OCI-LY3 (cell line): Measurements from ENCODE around the gene ADAM8.
A peak's percentile ranks its signal among the peaks of the same experiment; 100 is the strongest.

Experiments used
- H2AFZ ChIP-seq: fragments of 200-600, 300-600 bp; shearing (Covaris generic); 2 replicates; pipeline ENCODE4 v1.6.0; 2014; ENCODE audit warnings: antibody characterized with exemption, low read depth, low read length
- H3K27ac ChIP-seq: fragments of 200-600, 300-600 bp; sonication (generic); 2 replicates; pipeline ENCODE4 v1.5.1; 2014; ENCODE audit warnings: mild to moderate bottlenecking, low read length, moderate library complexity, mixed read lengths
- H3K27me3 ChIP-seq: fragments of 200-600, 300-600 bp; sonication (generic); 2 replicates; pipeline ENCODE4 v1.6.1; 2014; ENCODE audit warnings: low read depth, low read length, mixed read lengths
- H3K36me3 ChIP-seq: fragments of 200-600, 300-600 bp; sonication (generic); replicated peaks from 2 replicates; pipeline ENCODE3; 2014; ENCODE audit warnings: low read depth, low read length, mixed read lengths
- H3K4me1 ChIP-seq: fragments of 300-600, 200-600 bp; sonication (generic); 2 replicates; pipeline ENCODE4 v1.6.1; 2014; ENCODE audit warnings: low read length, mixed read lengths
- H3K4me2 ChIP-seq: fragments of 200-600, 300-600 bp; sonication (generic); 2 replicates; pipeline ENCODE4 v1.6.1; 2014; ENCODE audit warnings: low read length, mixed read lengths
- H3K4me3 ChIP-seq: fragments of 300-600, 200-600 bp; sonication (generic); 2 replicates; pipeline ENCODE4 v1.5.1; 2014; ENCODE audit warnings: antibody characterized with exemption, mild to moderate bottlenecking, low read length, moderate library complexity
- H3K79me2 ChIP-seq: fragments of 300-600, 200-600 bp; shearing (Covaris generic); 2 replicates; pipeline ENCODE4 v1.6.1; 2014; ENCODE audit warnings: mild to moderate bottlenecking, low read length, mixed read lengths
- H3K9ac ChIP-seq: fragments of 300-600, 200-600 bp; shearing (Covaris generic); 2 replicates; pipeline ENCODE4 v1.6.0; 2014; ENCODE audit warnings: mild to moderate bottlenecking, low read length, moderate library complexity
- H3K9me3 ChIP-seq: fragments of 200-600, 300-600 bp; shearing (Covaris generic); 2 replicates; pipeline ENCODE4 v1.6.1; 2014; ENCODE audit warnings: low read length, mixed read lengths; ENCODE audit not compliant: insufficient read depth
- H4K20me1 ChIP-seq: fragments of 200-600, 300-600 bp; sonication (generic); 2 replicates; pipeline ENCODE4 v1.6.1; 2016; ENCODE audit warnings: low read length, mixed read lengths; ENCODE audit not compliant: insufficient read depth
- CTCF ChIP-seq: fragments of 200-600, 300-600 bp; sonication (generic); IDR thresholded peaks from 2 replicates; pipeline ENCODE4 v1.5.1; 2014; ENCODE audit warnings: antibody characterized with exemption, low read length, low read depth
- EZH2phosphoT487 ChIP-seq: fragments of 200-600 bp; shearing (Covaris generic); IDR thresholded peaks from 2 replicates; pipeline ENCODE4 v1.6.1; 2018; ENCODE audit warnings: antibody characterized with exemption, mixed run types, low read depth

The ADAM8 gene

GRCh38 chr10:133241501-133242205 lies 35.0 kb downstream of the ADAM8 start:
- H2AFZ ChIP-seq: peak overlapping the region; percentile 40; the same call in 1 of the 2 replicates
- no peaks in the 10 kb centered on the region for H4K20me1 ChIP-seq
- peak overlapping the region; percentile 69 for H3K4me2 ChIP-seq
- no peaks in the 10 kb centered on the region for H3K79me2 ChIP-seq
- peaks cover 10% of the 10 kb centered on the region; the same call in 1 of the 2 replicates for H3K27me3 ChIP-seq
- no peaks in the 10 kb centered on the region for H3K9me3 ChIP-seq
- H3K27ac ChIP-seq: no peak overlapping the region
- TF ChIP-seq EZH2phosphoT487: no peak
- TF ChIP-seq CTCF: no peak
- H3K4me3 ChIP-seq: peak overlapping the region; percentile 66
- no peaks in the 10 kb centered on the region for H3K36me3 ChIP-seq
- H3K9ac ChIP-seq: no peak overlapping the region
- H3K4me1 ChIP-seq: peaks cover 13% of the 10 kb centered on the region; the same call in 1 of the 2 replicates

GRCh38 chr10:133239990-133240389 lies 36.7 kb downstream of the ADAM8 start:
- Histone ChIP-seq H4K20me1 (no peaks in the 10 kb centered on the region), H3K4me3 (no peak overlapping the region), H3K4me1 (peaks cover 13% of the 10 kb centered on the region; the same call in 1 of the 2 replicates), H3K79me2 (no peaks in the 10 kb centered on the region), H3K36me3 (no peaks in the 10 kb centered on the region), H3K9ac (no peak overlapping the region), H3K4me2 (no peak overlapping the region), H2AFZ (no peak overlapping the region), H3K27ac (no peak overlapping the region), H3K27me3 (peaks cover 10% of the 10 kb centered on the region; the same call in 1 of the 2 replicates), H3K9me3 (no peaks in the 10 kb centered on the region)
- TF ChIP-seq CTCF (no peak), EZH2phosphoT487 (no peak)

GRCh38 chr10:133238466-133238804 lies 38.2 kb downstream of the ADAM8 start:
- Histone ChIP-seq H3K4me3 (no peak overlapping the region), H3K4me2 (no peak overlapping the region), H3K79me2 (no peaks in the 10 kb centered on the region), H2AFZ (no peak overlapping the region), H3K9me3 (no peaks in the 10 kb centered on the region), H3K36me3 (no peaks in the 10 kb centered on the region), H3K27ac (no peak overlapping the region), H3K9ac (no peak overlapping the region), H3K27me3 (peaks cover 10% of the 10 kb centered on the region; the same call in 1 of the 2 replicates), H3K4me1 (peaks cover 13% of the 10 kb centered on the region; the same call in 1 of the 2 replicates), H4K20me1 (no peaks in the 10 kb centered on the region)
- TF ChIP-seq EZH2phosphoT487 (no peak), CTCF (no peak)

GRCh38 chr10:133237588-133238465 lies 38.8 kb downstream of the ADAM8 start, which contains the start of gene VENTX:
Gene VENTX (plus strand): TSS chr10:133237855. CDS start chr10:133237915, 60 bp downstream.
- no peak within 1 kb of the TSS for H3K4me3 ChIP-seq

More at GRCh38 chr10:133237588-133238465, 38.8 kb downstream of the ADAM8 start, which contains the start of gene VENTX:
- no peak within 1 kb of the TSS for H2AFZ ChIP-seq
- H3K36me3 ChIP-seq: no peaks in the 10 kb centered on the region
- H3K4me1 ChIP-seq: peaks cover 13% of the 10 kb centered on the region; the same call in 1 of the 2 replicates
- no peaks in the 10 kb centered on the region for H3K9me3 ChIP-seq
- H4K20me1 ChIP-seq: no peaks in the 10 kb centered on the region
- no peak for TF ChIP-seq CTCF
- TF ChIP-seq EZH2phosphoT487: no peak
- H3K27ac ChIP-seq: no peak within 1 kb of the TSS
- no peak within 1 kb of the TSS for H3K9ac ChIP-seq
- H3K79me2 ChIP-seq: no peaks in the 10 kb centered on the region
- H3K27me3 ChIP-seq: peaks cover 10% of the 10 kb centered on the region; the same call in 1 of the 2 replicates
- H3K4me2 ChIP-seq: no peak within 1 kb of the TSS
